Amniotic stem cell (primary cell): ENCODE measurements around the gene RPRD2.

ENCODE experiments used
- DNase-seq: peaks from one replicate; lab custom pipeline; 2025; lab: John Stamatoyannopoulos, UW

Gene RPRD2

GRCh38 chr1:150514913-150515327, 151.0 kb downstream of the RPRD2 start:
- DNase-seq, result no peak

DNA sequence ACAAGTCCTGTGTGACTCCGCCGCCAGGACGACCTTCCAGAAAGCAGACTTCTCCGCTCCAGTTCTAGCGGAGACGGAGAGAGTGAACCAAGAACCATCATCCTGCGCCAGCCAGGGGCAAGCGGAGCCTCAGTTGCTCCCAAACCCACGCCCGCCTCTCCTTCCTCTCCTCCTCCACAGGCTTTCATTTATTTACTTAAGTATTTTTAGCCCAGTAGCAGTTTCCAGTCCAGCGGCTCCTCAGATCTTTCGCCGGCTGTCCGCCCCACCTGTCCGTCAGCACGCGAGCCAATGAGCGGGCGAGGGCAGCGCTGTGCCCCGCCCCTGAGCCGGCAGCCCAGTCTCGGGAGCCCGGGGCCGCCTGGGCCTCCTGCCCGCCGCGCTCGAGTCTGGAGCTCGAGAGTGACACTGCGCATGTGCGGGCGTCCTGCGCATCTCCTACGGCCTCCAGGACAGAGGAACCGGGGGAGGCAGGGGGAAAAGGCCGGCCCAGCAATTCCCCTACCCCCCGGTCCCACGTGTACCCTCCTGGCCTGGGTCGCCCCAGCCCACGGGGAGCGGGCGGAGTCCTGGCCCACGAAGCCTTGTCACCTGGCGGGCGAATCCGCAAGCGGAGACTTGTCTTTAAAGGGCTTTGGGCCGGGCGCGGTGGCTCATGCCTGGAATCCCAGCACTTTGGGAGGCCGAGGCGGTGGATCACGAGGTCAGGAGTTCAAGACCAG, 151.5 kb downstream of the RPRD2 start, which contains the start of gene FALEC:
TSS of gene FALEC (plus strand) at position 425 of the 722 bp plus-strand sequence.
- DNase-seq, result peak; percentile 93

DNA sequence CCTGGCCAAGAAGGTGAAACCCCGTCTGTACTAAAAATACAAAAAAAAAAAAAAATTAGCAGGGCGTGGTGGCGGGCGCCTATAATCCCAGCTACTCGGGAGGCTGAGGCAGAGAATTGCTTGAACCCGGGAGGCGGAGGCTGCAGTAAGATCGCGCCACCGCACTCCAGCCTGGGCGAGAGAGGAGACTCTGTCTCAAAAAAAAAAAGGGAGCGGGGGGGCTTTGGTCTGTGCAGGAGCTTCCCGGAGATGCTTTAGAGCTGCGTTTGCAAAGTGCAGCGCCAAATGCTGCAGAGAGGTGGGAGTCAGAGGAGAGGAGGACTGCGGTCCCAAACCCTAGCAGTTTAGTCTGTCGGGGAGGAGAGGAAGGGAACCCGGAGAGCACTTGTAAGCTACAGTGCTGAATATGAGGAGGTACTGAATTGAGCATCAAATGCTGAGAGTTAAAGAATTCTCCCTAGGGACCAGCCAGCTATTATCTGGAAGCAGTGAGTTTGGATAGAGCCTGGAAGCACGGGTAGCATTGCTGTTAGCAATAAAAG, 152.2 kb downstream of the RPRD2 start:
- no peak for DNase-seq

- no peak for DNase-seq
These were observed 152.7 kb downstream of the RPRD2 start for GRCh38 chr1:150516616-150517015.

DNA sequence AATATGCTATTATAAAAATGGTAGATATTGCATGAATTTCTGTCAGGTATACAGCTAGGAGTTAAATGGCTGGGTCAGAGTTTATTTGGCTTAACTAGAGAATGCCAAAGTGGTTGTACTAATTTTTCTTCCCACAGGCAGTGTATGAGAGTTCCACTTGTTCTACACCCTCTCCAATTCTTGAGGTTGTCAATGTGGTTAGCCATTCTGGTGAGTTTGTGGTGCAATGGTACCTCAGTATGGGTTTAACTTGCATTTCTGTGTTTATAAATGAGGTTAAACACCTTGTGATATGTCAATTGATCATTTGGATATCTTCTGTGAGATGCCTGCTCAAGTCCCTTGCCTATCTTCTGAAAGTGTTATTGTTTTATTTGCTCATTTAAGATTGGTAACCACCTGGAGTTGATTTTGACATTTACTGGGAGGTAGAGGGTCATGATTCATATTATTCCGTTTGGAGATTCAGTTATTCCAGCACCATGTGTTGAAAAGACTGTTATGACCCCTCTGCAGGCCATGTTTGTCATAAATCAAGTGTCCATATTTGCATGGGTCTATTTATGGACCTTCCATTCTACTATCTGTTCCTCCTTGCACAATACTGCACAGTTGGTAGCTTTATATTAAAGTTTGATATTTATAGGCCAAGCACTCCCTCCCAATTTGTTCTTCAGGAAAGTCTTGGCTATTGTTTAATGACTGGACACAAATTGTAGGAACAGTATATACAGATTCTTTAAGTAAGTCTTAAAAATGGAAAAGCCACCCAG, 157.4 kb downstream of the RPRD2 start:
- no peak for DNase-seq

GRCh38 chr1:150525348-150525747, 161.4 kb downstream of the RPRD2 start:
- no peak for DNase-seq
